ENCODE measurements around the gene TUFT1. TPM values are rescaled to one million over a fixed set of nuclear protein-coding genes. Genes with fewer than 3 reads are reported as not detected.

The TUFT1 gene
- total RNA-seq, 1 experiment from 2014 or later = 12.3 TPM

GRCh38 chr1:151542710-151543129 lies 2.6 kb downstream of the TUFT1 start:
- Histone ChIP-seq H3K27ac (ENCODE audit: low read depth, low read length) (no peak overlapping the region), H3K4me1 (ENCODE audit: control insufficient read depth in 1 of 2, insufficient read depth in 2 of 2, low read length in 2 of 2) (peaks cover 29 to 54% of the 10 kb centered on the region in 2 experiments), H3K9me2 (ENCODE audit: insufficient read depth) (no peaks in the 10 kb centered on the region), H3K4me3 (replicated peaks in 1 of 2; ENCODE audit: low read depth in 1 of 2, low read length in 2 of 2) (no peak overlapping the region), H3K9me3 (ENCODE audit: control insufficient read depth in 1 of 2, insufficient read depth in 1 of 2, low read depth in 1 of 2, low read length in 2 of 2) (no peaks in the 10 kb centered on the region), H3K79me2 (ENCODE audit: insufficient read depth, low read length) (peaks cover 19% of the 10 kb centered on the region; the same call in 1 of the 2 replicates), H4K20me1 (ENCODE audit: insufficient read depth) (no peaks in the 10 kb centered on the region), H3K4me2 (ENCODE audit: low read length) (no peak overlapping the region), H2AFZ (ENCODE audit: low read depth, low read length, poor library complexity, severe bottlenecking) (no peak overlapping the region), H3K9ac (ENCODE audit: low read length) (no peak overlapping the region), H3K27me3 (ENCODE audit: insufficient read depth, low read length) (no peaks in the 10 kb centered on the region), H3K36me3 (ENCODE audit: control insufficient read depth in 1 of 2, insufficient read depth in 2 of 2, low read length in 2 of 2) (peaks cover 0 to 2% of the 10 kb centered on the region in 2 experiments; a peak in 1 of 4 replicates)
- intact Hi-C loops (cut with micrococcal nuclease) = no loop called here
- CTCF ChIA-PET = no interaction called here
- RAD21 ChIA-PET (ENCODE audit: low non-redundant PET in 1 of 2, low total read pairs in 2 of 2, uncharacterized antibody in 2 of 2, unreplicated experiment in 2 of 2) = no interaction called here
- TF ChIP-seq SIN3A (IDR thresholded peaks at IDR 0.05; ENCODE audit: low read depth) = no peak
- no peak for DNase-seq (ENCODE audit: low read depth, low spot score)
- no TSS peak for BruUV-seq (replicated peaks)
- ATAC-seq = no peak
- POLR2A ChIA-PET = interaction anchor here (0.7 kb wide), 1 partner anchor 10 kb away, joined by 6 read pairs; no protein-coding TSS in a partner anchor

- TF ChIP-seq CTCF (IDR thresholded peaks at IDR 0.05 in 2 of 3, conservative IDR thresholded peaks at IDR 0.05 in 1 of 3; ENCODE audit: borderline replicate concordance in 1 of 3, insufficient read depth in 1 of 3, low read depth in 2 of 3, low read length in 2 of 3) (no peak), ZFX (IDR thresholded peaks at IDR 0.05) (no peak), ELF1 (IDR thresholded peaks at IDR 0.05; ENCODE audit: borderline replicate concordance, low read depth) (no peak), EZH2phosphoT487 (IDR thresholded peaks at IDR 0.05; ENCODE audit: borderline replicate concordance) (no peak), TCF7L2 (IDR thresholded peaks at IDR 0.05; ENCODE audit: borderline replicate concordance, extremely low read depth, insufficient read depth, insufficient read length) (no peak), EGR1 (IDR thresholded peaks at IDR 0.05; ENCODE audit: low read depth) (no peak), CBX3 (IDR thresholded peaks at IDR 0.05; ENCODE audit: low read depth) (no peak), EZH2 (IDR thresholded peaks at IDR 0.05) (no peak), POLR2A (IDR thresholded peaks at IDR 0.05; ENCODE audit: borderline replicate concordance, extremely low read depth, insufficient read depth, insufficient read length) (no peak), ATF3 (IDR thresholded peaks at IDR 0.05) (no peak), RAD21 (IDR thresholded peaks at IDR 0.05; ENCODE audit: low read depth) (no peak), ZBTB33 (IDR thresholded peaks at IDR 0.05; ENCODE audit: extremely low read depth, insufficient replicate concordance, low read length) (no peak)
- Histone ChIP-seq H3K27me3 (ENCODE audit: insufficient read depth, low read length) (no peaks in the 10 kb centered on the region), H3K79me2 (ENCODE audit: insufficient read depth, low read length) (peaks cover 24% of the 10 kb centered on the region; the same call in 1 of the 2 replicates), H3K9me3 (ENCODE audit: control insufficient read depth in 1 of 2, insufficient read depth in 1 of 2, low read depth in 1 of 2, low read length in 2 of 2) (no peaks in the 10 kb centered on the region), H3K9ac (ENCODE audit: low read length) (no peak overlapping the region), H3K9me2 (ENCODE audit: insufficient read depth) (no peaks in the 10 kb centered on the region), H3K36me3 (ENCODE audit: control insufficient read depth in 1 of 2, insufficient read depth in 2 of 2, low read length in 2 of 2) (no peaks in the 10 kb centered on the region), H3K27ac (ENCODE audit: low read depth, low read length) (no peak overlapping the region), H4K20me1 (ENCODE audit: insufficient read depth) (no peaks in the 10 kb centered on the region), H2AFZ (ENCODE audit: low read depth, low read length, poor library complexity, severe bottlenecking) (no peak overlapping the region), H3K4me1 (ENCODE audit: control insufficient read depth in 1 of 2, insufficient read depth in 2 of 2, low read length in 2 of 2) (peaks cover 43 to 66% of the 10 kb centered on the region in 2 experiments), H3K4me3 (replicated peaks in 1 of 2; ENCODE audit: low read depth in 1 of 2, low read length in 2 of 2) (no peak overlapping the region), H3K4me2 (ENCODE audit: low read length) (no peak overlapping the region)
- BruUV-seq (replicated peaks) = no TSS peak
- ChIA-PET RAD21 (ENCODE audit: low non-redundant PET in 1 of 2, low total read pairs in 2 of 2, uncharacterized antibody in 2 of 2, unreplicated experiment in 2 of 2) (no interaction called here), POLR2A (interaction anchor here (0.7 kb wide), 1 partner anchor 139 kb away, joined by 3 read pairs; no protein-coding TSS in a partner anchor), CTCF (no interaction called here)
- DNase-seq (ENCODE audit: low read depth, low spot score) (no peak), ATAC-seq (no peak)
- intact Hi-C loops (cut with micrococcal nuclease) = no loop called here
Observed at GRCh38 chr1:151545542-151545941, 5.4 kb downstream of the TUFT1 start.
